OCI-LY7 (cell line): ENCODE data around the gene MYNN. TPM values are rescaled to one million over a fixed set of nuclear protein-coding genes. Genes with fewer than 3 reads are reported as not detected.

Experiments
- BruUV-seq: library from RNA; stranded (reverse); fragments of 400-500 nt; replicated peaks from 2 replicates; lab custom pipeline; 2021; lab: Mats Ljungman, UMichigan
- CTCF ChIA-PET: fragments of 300-600 bp; sonication (Branson Sonifier 250); formaldehyde crosslinking; loops from one replicate; lab custom pipeline; 2022; ENCODE audit warnings: antibody characterized with exemption; ENCODE audit not compliant: unreplicated experiment; lab: Charles Lee
- POLR2A ChIA-PET: fragments of 300-600 bp; sonication (Branson Sonifier 250); formaldehyde crosslinking; loops from one replicate; lab custom pipeline; 2022; ENCODE audit warnings: antibody characterized with exemption; lab: Charles Lee
- DNase-seq: peaks from one replicate; pipeline ENCODE4 v3.0.0-alpha.2; 2015; ENCODE audit warnings: low spot score
- H2AFZ ChIP-seq: fragments of 200-600 bp; sonication (generic), shearing (Covaris generic); 2 replicates; pipeline ENCODE4 v1.6.1; 2014; ENCODE audit warnings: mild to moderate bottlenecking, antibody characterized with exemption, low read length, moderate library complexity
- H3K27ac ChIP-seq: fragments of 200-600 bp; sonication (generic); 2 replicates; pipeline ENCODE4 v1.5.1; 2014; ENCODE audit warnings: mixed run types, low read depth, mild to moderate bottlenecking, moderate library complexity, low read length, inconsistent platforms; ENCODE audit not compliant: poor library complexity, severe bottlenecking
- H3K36me3 ChIP-seq: fragments of 200-600 bp; sonication (generic); 2 replicates; pipeline ENCODE4 v1.6.1; 2014; ENCODE audit warnings: mild to moderate bottlenecking, antibody characterized with exemption, low read length, moderate library complexity, mixed read lengths; ENCODE audit not compliant: insufficient read depth
- H3K4me1 ChIP-seq: fragments of 200-600 bp; sonication (generic); 2 replicates; pipeline ENCODE4 v1.5.1; 2014; ENCODE audit warnings: mild to moderate bottlenecking, low read length; ENCODE audit not compliant: insufficient read depth, poor library complexity, severe bottlenecking
- H3K4me2 ChIP-seq: fragments of 200-600 bp; sonication (generic); 2 replicates; pipeline ENCODE4 v1.6.1; 2014; ENCODE audit warnings: mild to moderate bottlenecking, low read length
- H3K4me3 ChIP-seq: fragments of 200-600 bp; sonication (generic); 2 replicates; pipeline ENCODE4 v1.5.1; 2014; ENCODE audit warnings: mild to moderate bottlenecking, low read depth, low read length; ENCODE audit not compliant: poor library complexity, severe bottlenecking
- H3K79me2 ChIP-seq: fragments of 200-600 bp; sonication (generic); 2 replicates; pipeline ENCODE4 v1.6.1; 2016; ENCODE audit warnings: low read depth, mild to moderate bottlenecking, low read length, moderate library complexity, mixed read lengths; ENCODE audit not compliant: insufficient read depth
- H3K9me2 ChIP-seq: fragments of 200-600 bp; sonication (generic); 2 replicates; pipeline ENCODE4 v1.6.1; 2016; ENCODE audit warnings: mild to moderate bottlenecking, low read length, mixed read lengths; ENCODE audit not compliant: insufficient read depth
- H3K9me3 ChIP-seq: fragments of 200-600 bp; sonication (generic); 2 replicates; pipeline ENCODE4 v1.6.1; 2014; ENCODE audit warnings: mild to moderate bottlenecking, mixed run types, low read length, mixed read lengths
- H4K20me1 ChIP-seq: fragments of 200-600 bp; sonication (generic); 2 replicates; pipeline ENCODE4 v1.6.1; 2014; ENCODE audit warnings: mild to moderate bottlenecking, antibody characterized with exemption, low read length, moderate library complexity, mixed read lengths; ENCODE audit not compliant: insufficient read depth
- EZH2phosphoT487 ChIP-seq: fragments of 200-600 bp; sonication (generic); IDR thresholded peaks from 2 replicates; pipeline ENCODE4 v1.6.1; 2018; ENCODE audit warnings: low read depth, borderline replicate concordance, mild to moderate bottlenecking, mixed run types, antibody characterized with exemption, low read length, moderate library complexity, mixed read lengths
- intact Hi-C: fragments of 100-400 bp; cut with micrococcal nuclease; formaldehyde crosslinking; loops from one replicate; pipeline ENCODE4 v1.10.0; 2022; ENCODE audit not compliant: unreplicated experiment
- total RNA-seq, 2 experiments: library from RNA; depleted of rRNA in 1 of 2; stranded (reverse); fragments of >200 nt in 1 of 2; shearing (Covaris generic) in 1 of 2; gene quantifications; 2 replicates each; pipeline ENCODE4 v1.2.3, GENCODE V29; 2014 to 2022
- TF ChIP-seq, protein P1 (sequence below): fragments of 200-600 bp; sonication (generic); conservative IDR thresholded peaks from 2 replicates; pipeline ENCODE4 v1.5.1; 2014; ENCODE audit warnings: mild to moderate bottlenecking, antibody characterized with exemption, low read length, moderate library complexity, mixed read lengths

Gene MYNN
- total RNA-seq, 2 experiments from 2014 or later, result 12.1 to 13.1 TPM

DNA sequence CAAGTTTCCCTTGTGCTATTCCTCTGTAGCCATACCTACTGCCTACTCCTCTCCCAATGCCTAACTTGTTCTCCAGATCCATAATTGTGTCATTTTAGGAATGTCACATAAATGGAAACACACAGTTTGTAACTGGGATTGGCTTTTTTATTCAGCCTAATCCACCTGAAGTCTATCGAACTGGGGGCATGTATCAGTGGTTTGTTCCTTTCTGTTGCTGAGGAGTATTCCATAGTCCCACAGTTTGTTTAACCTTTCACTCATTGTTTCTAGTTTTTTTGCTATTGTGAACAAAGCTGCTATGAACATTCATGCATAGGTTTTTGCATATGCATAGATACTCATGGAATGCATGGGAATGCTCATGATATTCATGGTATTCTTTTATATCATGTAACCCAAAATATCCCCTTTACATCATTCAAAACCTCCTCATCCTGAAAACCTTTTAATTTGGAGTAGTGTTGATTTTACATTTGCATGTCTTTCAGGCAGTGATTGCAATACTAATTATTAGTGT is 65.4 kb downstream of the MYNN start:
- Histone ChIP-seq H4K20me1 (no peaks in the 10 kb centered on the region), H3K79me2 (no peaks in the 10 kb centered on the region), H3K27ac (no peak overlapping the region), H3K9me3 (no peaks in the 10 kb centered on the region), H3K4me1 (peaks cover 52% of the 10 kb centered on the region), H2AFZ (no peak overlapping the region), H3K9me2 (no peaks in the 10 kb centered on the region), H3K4me2 (no peak overlapping the region), H3K36me3 (no peaks in the 10 kb centered on the region), H3K4me3 (no peak overlapping the region)
- intact Hi-C loops, result no loop called here
- no peak for TF ChIP-seq EZH2phosphoT487
- TF ChIP-seq, protein P1, sequence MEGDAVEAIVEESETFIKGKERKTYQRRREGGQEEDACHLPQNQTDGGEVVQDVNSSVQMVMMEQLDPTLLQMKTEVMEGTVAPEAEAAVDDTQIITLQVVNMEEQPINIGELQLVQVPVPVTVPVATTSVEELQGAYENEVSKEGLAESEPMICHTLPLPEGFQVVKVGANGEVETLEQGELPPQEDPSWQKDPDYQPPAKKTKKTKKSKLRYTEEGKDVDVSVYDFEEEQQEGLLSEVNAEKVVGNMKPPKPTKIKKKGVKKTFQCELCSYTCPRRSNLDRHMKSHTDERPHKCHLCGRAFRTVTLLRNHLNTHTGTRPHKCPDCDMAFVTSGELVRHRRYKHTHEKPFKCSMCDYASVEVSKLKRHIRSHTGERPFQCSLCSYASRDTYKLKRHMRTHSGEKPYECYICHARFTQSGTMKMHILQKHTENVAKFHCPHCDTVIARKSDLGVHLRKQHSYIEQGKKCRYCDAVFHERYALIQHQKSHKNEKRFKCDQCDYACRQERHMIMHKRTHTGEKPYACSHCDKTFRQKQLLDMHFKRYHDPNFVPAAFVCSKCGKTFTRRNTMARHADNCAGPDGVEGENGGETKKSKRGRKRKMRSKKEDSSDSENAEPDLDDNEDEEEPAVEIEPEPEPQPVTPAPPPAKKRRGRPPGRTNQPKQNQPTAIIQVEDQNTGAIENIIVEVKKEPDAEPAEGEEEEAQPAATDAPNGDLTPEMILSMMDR, result no peak
- DNase-seq, result no peak
- ChIA-PET CTCF (no interaction called here), POLR2A (interaction anchor here (0.6 to 1.3 kb wide), 2 partner anchors 29 to 71 kb away, joined by 3 to 9 read pairs; no protein-coding TSS in a partner anchor)
- no TSS peak for BruUV-seq

Other genes with a start within 250 kb of the MYNN start
- not detected in 2 replicates for gene MECOM, start 109.7 kb upstream of the MYNN start, total RNA-seq (2014; rRNA removed; shearing (Covaris generic))
- gene MECOM, start 109.7 kb upstream of the MYNN start, total RNA-seq (2022), result not detected in 2 replicates
- 143 and 210 TPM in 2 replicates for gene TERC, start 8.3 kb upstream of the MYNN start, total RNA-seq (2014; rRNA removed; shearing (Covaris generic))
- gene TERC, start 8.3 kb upstream of the MYNN start, total RNA-seq (2022), result 10.7 and 15.9 TPM in 2 replicates
- gene ACTRT3, start 3.8 kb upstream of the MYNN start, total RNA-seq (2014; rRNA removed; shearing (Covaris generic)), result 0.39 TPM in 1 of 2 replicates, not detected in the other
- gene ACTRT3, start 3.8 kb upstream of the MYNN start, total RNA-seq (2022), result 0.42 and 1.2 TPM in 2 replicates
- 0.08 and 0.47 TPM in 2 replicates for gene LRRIQ4, start 39.5 kb downstream of the MYNN start, total RNA-seq (2014; rRNA removed; shearing (Covaris generic))
- 0.17 and 0.39 TPM in 2 replicates for gene LRRIQ4, start 39.5 kb downstream of the MYNN start, total RNA-seq (2022)
- 2.2 and 2.8 TPM in 2 replicates for gene LRRC34, start 39.5 kb downstream of the MYNN start, total RNA-seq (2014; rRNA removed; shearing (Covaris generic))
- gene LRRC34, start 39.5 kb downstream of the MYNN start, total RNA-seq (2022), result 3.3 and 3.9 TPM in 2 replicates
- gene LRRC31, start 96.5 kb downstream of the MYNN start, total RNA-seq (2014; rRNA removed; shearing (Covaris generic)), result not detected in 2 replicates
- not detected in 2 replicates for gene LRRC31, start 96.5 kb downstream of the MYNN start, total RNA-seq (2022)
- gene SAMD7, start 138.2 kb downstream of the MYNN start, total RNA-seq (2014; rRNA removed; shearing (Covaris generic)), result 0.23 and 1.1 TPM in 2 replicates
- gene SAMD7, start 138.2 kb downstream of the MYNN start, total RNA-seq (2022), result 0.93 and 0.96 TPM in 2 replicates
- gene SEC62, start 193.4 kb downstream of the MYNN start, total RNA-seq (2014; rRNA removed; shearing (Covaris generic)), result 64.5 and 77.4 TPM in 2 replicates
- gene SEC62, start 193.4 kb downstream of the MYNN start, total RNA-seq (2022), result 163 and 176 TPM in 2 replicates